ENCODE results near the gene POLE4. TPM values are rescaled to one million over a fixed set of nuclear protein-coding genes. Genes with fewer than 3 reads are reported as not detected.

POLE4 gene, protein sequence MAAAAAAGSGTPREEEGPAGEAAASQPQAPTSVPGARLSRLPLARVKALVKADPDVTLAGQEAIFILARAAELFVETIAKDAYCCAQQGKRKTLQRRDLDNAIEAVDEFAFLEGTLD
- total RNA-seq: 10 to 100 TPM; 15.1 to 19.8 TPM

DNA sequence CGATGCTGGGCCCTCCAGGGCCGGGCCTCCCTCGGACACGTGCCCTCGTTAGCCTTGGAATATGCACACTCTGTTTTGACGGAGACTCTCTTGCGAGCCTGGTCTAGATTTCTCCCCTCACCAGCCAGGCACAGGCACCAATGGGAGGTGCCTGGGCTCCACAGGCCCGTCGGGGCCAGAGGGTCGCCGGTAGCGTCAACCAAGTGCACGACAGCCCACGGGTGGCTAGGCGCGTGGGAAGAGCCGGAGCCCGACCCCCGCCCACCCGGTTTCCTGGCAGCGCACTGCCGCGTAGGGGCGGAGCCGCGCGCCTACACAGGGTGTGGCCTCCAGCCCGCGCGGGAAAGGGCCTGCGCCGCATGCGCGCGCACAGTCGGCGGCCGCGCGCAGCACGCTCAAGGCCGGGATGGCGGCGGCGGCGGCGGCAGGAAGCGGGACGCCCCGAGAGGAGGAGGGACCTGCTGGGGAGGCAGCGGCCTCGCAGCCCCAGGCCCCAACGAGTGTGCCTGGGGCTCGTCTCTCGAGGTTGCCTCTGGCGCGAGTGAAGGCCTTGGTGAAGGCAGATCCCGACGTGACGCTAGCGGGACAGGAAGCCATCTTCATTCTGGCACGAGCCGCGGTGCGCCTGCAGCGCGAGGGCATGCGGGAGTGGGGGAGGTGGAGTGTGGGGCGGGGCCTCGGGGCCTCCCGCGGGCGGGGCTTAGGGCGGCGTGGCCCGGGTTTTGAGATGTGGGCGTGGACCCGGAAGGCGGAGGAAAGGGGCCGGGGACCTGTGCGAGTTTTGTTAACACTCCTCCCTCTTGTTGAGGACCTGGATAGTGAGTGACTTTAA, at the start of gene POLE4:
Gene POLE4 (plus strand): TSS at position 370 of the 832 bp plus-strand sequence. CDS start 37 bp downstream, at position 407.
- peaks cover 10% of the 10 kb centered on the region for H3K36me3 ChIP-seq
- peak; percentile 91 for DNase-seq (ENCODE audit: low spot score)
- peak in 1 of 2 donors; percentile 32 for TF ChIP-seq CTCF (IDR thresholded peaks at IDR 0.05)
- no peaks in the 10 kb centered on the region for H3K27me3 ChIP-seq
- H3K9me3 ChIP-seq: no peaks in the 10 kb centered on the region
- H3K27ac ChIP-seq: peak within 1 kb of the TSS; percentile 90 to 94
- H3K4me3 ChIP-seq: peak within 1 kb of the TSS; percentile 66 to 71
- H3K4me1 ChIP-seq: peaks cover 0 to 9% of the 10 kb centered on the region in 2 donors

- Histone ChIP-seq H3K27ac (no peak overlapping the region), H3K36me3 (no peaks in the 10 kb centered on the region), H3K4me3 (no peak overlapping the region), H3K27me3 (no peaks in the 10 kb centered on the region), H3K4me1 (no peaks in the 10 kb centered on the region), H3K9me3 (no peaks in the 10 kb centered on the region)
- TF ChIP-seq CTCF (IDR thresholded peaks at IDR 0.05): no peak
- DNase-seq (ENCODE audit: low spot score): no peak
Observed at GRCh38 chr2:74908748-74909444, 49.5 kb upstream of the POLE4 start.

DNA sequence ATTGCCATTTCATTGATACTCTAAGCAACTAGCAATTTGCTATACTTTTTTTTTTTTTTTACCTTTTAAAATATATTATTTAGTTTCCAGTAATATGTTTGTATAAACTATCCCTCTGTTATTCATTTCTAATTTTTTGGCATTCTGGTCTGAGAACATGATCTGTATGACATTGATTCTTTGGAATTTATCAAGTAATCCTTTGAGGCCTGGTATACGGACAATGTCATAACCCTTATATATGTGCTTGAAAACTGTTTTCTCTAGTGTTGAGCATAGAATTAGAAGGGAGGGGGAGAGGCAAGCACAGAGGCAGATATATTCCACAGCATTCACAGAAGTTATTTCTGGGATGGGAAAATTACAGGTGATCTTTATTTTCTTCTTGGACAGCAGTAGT, 48.2 kb upstream of the POLE4 start:
- Histone ChIP-seq H3K9me3 (no peaks in the 10 kb centered on the region), H3K27ac (no peak overlapping the region), H3K4me1 (no peaks in the 10 kb centered on the region), H3K4me3 (no peak overlapping the region), H3K36me3 (no peaks in the 10 kb centered on the region), H3K27me3 (no peaks in the 10 kb centered on the region)
- no peak for TF ChIP-seq CTCF (IDR thresholded peaks at IDR 0.05)
- DNase-seq (ENCODE audit: low spot score): no peak

DNA sequence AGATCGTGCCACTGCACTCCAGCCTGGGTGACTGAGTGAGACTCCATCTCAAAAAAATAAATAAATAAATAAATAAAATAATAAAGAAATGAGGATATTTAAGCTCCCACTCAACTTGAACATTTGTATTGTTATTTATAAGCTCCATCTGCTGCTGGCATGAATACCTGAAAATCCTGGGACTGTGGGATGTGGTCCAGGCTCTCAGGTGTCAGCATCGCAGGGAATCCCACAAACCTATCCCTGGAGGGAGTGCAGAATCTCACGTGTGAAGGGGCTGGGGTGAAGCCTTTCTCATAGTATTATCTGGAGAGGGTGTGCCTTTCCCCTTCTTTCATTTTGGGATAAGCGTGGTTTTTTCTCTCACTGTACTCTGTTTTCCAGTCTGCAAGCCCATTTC, 47.4 kb upstream of the POLE4 start:
- Histone ChIP-seq H3K9me3 (no peaks in the 10 kb centered on the region), H3K27me3 (no peaks in the 10 kb centered on the region), H3K4me3 (no peak overlapping the region), H3K27ac (no peak overlapping the region), H3K36me3 (no peaks in the 10 kb centered on the region), H3K4me1 (no peaks in the 10 kb centered on the region)
- no peak for DNase-seq (ENCODE audit: low spot score)
- no peak for TF ChIP-seq CTCF (IDR thresholded peaks at IDR 0.05)

DNA sequence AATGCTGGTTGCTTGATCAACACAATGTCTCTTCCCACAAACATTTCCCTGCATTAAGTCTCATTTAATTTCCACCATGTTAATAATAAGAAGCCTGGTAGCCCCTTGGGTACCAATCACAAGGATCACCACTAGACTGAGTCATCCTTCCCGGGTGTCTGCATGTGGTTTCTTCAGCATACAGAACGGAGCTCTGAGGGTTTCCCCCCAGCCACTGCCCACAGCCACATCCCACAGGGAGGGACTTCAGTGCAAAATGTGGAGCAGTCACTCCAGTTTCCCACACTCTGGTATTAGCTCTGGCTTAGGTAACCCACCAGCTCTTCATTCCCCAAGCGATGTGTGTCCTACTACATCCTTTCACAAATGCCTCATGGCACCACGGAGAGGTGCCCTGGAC, 42.7 kb upstream of the POLE4 start:
- TF ChIP-seq CTCF (IDR thresholded peaks at IDR 0.05): no peak
- Histone ChIP-seq H3K4me1 (peaks cover 0 to 8% of the 10 kb centered on the region in 2 donors), H3K36me3 (no peaks in the 10 kb centered on the region), H3K4me3 (no peak overlapping the region), H3K9me3 (no peaks in the 10 kb centered on the region), H3K27me3 (no peaks in the 10 kb centered on the region), H3K27ac (no peak overlapping the region)
- DNase-seq (ENCODE audit: low spot score): no peak

Measured in right atrium auricular region (tissue), 2 donors.